NCI-H2107 treated with DMSO at 0.1 percent for 48 hours (cell line): Measurements from ENCODE around the gene TRIM10.
"Not testable (repeated sequence)": the region's sequence is repeated elsewhere in the genome, so short reads cannot be mapped to it uniquely, and the experiment has no call there.

Experiments
- DNase-seq: peaks from one replicate; lab custom pipeline; 2025; ENCODE audit not compliant: unreplicated experiment; lab: John Stamatoyannopoulos, UW

Gene TRIM10

GRCh38 chr6:30154709-30155519, 6.1 kb downstream of the TRIM10 start:
- no peak for DNase-seq

GRCh38 chr6:30154061-30154460, 7.0 kb downstream of the TRIM10 start:
- DNase-seq, result no peak

- no peak for DNase-seq
Measured at GRCh38 chr6:30152910-30153610, 8.0 kb downstream of the TRIM10 start.

GRCh38 chr6:30152016-30152673, 8.9 kb downstream of the TRIM10 start:
- no peak for DNase-seq

- no peak for DNase-seq
Measured at GRCh38 chr6:30151580-30151979, 9.4 kb downstream of the TRIM10 start.

GRCh38 chr6:30150671-30151395, 10.2 kb downstream of the TRIM10 start:
- no peak for DNase-seq

GRCh38 chr6:30149858-30150550, 11.0 kb downstream of the TRIM10 start:
- no peak for DNase-seq

GRCh38 chr6:30149234-30149633, 11.8 kb downstream of the TRIM10 start:
- no peak for DNase-seq

- DNase-seq, result no peak
Measured at GRCh38 chr6:30147096-30147495, 13.9 kb downstream of the TRIM10 start.

- no peak for DNase-seq
Measured at GRCh38 chr6:30145818-30146217, 15.2 kb downstream of the TRIM10 start.

- no peak for DNase-seq
Measured at GRCh38 chr6:30144811-30145210, 16.2 kb downstream of the TRIM10 start.

- DNase-seq, result no peak
Measured at GRCh38 chr6:30143780-30144179, 17.2 kb downstream of the TRIM10 start.

GRCh38 chr6:30142665-30143064, 18.3 kb downstream of the TRIM10 start:
- DNase-seq, result no peak

- DNase-seq, result not testable (repeated sequence)
Measured at GRCh38 chr6:30140240-30140639, 20.8 kb downstream of the TRIM10 start.

- no peak for DNase-seq
Measured at GRCh38 chr6:30136570-30137286, 24.3 kb downstream of the TRIM10 start.

GRCh38 chr6:30135757-30136156, 25.3 kb downstream of the TRIM10 start, which contains the start of gene TRIM40:
TSS of gene TRIM40 (plus strand) at chr6:30136140. CDS start at chr6:30137037, 897 bp downstream.
- no peak for DNase-seq

- DNase-seq, result no peak
Measured at GRCh38 chr6:30135147-30135546, 25.9 kb downstream of the TRIM10 start.

GRCh38 chr6:30131947-30132497, 29.0 kb downstream of the TRIM10 start:
- DNase-seq, result no peak
